CD4-positive, alpha-beta T cell treated with Interleukin-21 for 1 hour (primary cell): ENCODE measurements around the gene HCRT.
"Not testable (repeated sequence)": the region's sequence is repeated elsewhere in the genome, so short reads cannot be mapped to it uniquely, and the experiment has no call there.

Experiments
- DNase-seq: peaks from one replicate; pipeline ENCODE4 v3.0.0-alpha.2; 2020

Gene HCRT

GRCh38 chr17:42179335-42179734, 5.9 kb downstream of the HCRT start:
- no peak for DNase-seq

GRCh38 chr17:42178817-42179216, 6.4 kb downstream of the HCRT start:
- peak; percentile 43 for DNase-seq

GRCh38 chr17:42177684-42178083, 7.6 kb downstream of the HCRT start:
- no peak for DNase-seq

DNA sequence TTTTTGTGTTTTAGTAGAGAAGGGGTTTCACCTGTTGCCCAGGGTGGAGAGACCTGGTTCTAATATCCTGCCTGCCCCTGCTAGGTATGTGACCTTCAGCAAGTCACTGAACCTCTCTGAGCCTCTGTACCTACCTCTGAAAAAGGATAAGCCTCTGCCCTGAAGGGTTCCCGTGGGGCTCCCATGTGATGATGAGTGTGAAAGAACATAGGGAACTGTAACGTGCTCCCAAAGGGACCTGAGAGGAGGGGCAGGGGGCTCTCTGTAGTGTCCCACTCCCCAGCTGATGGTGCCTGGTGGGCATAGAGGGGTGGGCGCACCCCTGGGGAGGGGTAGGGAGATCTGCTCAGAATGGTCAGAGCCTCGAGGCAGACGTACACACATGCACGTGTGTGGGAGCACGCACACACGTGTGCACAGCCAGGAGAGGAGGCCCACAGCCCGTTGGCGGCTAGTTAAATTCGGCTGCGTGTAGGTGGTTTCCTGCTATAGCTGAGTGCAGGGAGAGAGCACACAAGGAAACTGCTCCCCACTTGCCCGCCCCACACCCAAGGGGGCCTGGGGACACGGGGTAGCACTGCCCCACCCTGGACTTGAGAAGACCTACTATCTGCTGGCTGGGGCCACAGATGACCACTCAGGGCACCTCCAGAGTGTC, 11.0 kb downstream of the HCRT start:
- no peak for DNase-seq

DNA sequence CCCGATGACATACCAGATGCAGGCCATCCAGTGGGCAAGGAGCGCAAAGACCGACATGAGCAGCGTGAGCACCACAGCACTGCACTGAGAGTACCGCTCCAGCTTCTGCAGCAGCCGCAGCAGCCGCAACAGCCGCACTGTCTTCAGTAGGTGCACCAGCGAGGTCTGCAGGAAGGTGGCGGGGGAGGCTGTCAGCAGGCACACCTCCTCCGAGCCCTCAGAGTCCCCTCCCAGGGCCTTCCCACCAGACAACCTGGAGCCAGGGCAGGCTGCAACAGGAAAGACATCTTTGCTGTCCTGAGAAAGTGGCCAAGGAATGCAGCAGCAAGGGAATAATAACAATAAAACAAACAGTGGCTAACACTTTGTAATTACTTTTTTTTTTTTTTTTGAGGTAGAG, 13.4 kb downstream of the HCRT start:
- no peak for DNase-seq

- no peak for DNase-seq
Measured at GRCh38 chr17:42169351-42169750, 15.9 kb downstream of the HCRT start.

DNA sequence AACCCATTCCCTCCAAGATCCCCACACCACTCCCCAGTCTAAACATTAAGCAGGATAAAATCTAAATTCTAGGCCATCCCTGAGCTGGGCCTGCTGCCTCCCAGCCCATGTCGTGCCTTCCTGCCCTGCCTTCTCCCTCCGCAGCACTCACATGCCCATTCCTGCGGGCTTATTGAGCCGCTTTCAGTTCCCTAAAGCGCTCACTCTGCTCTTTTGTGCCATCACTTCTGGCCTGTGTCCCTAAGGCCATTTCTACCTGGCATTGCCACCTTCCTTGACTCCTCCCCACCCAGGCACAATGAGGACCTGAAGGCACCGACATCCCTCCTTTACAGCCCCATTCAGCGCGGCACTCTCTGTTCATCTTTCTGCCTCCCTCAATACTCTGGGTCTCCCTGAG, 17.4 kb downstream of the HCRT start:
- DNase-seq = no peak

DNA sequence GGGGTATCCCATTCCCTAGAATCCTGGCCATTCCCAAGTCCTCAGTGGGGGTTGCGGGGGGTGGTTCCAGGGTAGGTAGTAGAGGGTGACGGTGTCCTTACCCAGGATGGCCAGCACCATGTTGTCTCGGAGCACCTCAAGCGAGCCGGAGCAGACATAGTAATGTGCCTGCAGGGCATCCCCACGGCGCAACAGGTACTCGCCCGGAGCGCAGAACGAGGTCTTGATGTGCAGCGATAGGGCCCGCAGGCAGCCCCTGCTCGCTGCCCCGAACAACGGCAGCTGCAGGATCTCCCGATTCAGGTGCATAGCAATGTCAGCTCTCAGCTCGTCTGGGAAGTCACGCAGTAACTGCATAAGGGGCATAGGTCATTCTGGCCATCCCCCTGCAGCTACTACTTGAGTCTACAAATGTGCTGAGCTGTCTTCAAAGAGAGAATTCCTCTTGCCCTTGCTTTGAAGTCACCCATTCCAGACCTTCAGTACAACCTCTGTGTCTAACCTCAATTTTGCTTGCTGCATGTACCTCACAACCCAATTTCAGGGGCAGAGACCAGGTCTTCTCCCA, 19.0 kb downstream of the HCRT start:
- no peak for DNase-seq

GRCh38 chr17:42165751-42166150, 19.5 kb downstream of the HCRT start:
- DNase-seq = no peak

DNA sequence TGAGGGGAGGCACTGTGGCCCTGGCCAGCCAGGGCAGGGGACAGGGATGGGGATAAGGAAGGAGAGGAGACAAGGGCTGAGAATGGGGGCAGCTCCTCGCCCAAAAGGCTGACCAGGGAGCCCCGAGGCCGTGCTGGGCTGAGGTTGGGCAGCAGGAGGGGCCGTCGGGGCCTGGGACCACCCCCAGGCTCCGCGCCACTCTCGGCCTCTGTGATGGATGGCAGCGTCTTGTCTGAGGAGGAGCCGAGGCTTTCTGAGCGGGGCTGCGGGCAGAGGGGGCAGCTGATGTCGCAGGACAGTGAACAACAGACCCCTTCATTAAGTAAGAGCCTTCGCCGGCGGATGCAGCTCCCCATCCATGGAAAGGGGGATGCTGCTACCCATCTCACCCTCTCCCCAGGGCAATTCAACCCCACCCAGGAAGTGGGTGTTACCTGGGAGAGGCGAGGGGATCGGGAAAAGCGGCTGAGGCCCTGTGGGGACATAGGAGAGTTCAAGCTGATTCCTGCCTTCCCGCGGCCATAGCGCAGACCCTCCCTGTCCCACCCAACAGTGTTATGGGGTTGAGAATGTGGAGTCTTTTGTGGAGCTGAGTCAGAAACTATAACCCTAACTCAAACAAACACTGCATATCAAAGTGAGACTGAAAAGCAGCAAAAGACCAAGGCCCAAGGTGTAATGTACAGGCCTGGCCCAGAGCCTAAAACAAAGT, 21.4 kb downstream of the HCRT start:
- DNase-seq = no peak

DNA sequence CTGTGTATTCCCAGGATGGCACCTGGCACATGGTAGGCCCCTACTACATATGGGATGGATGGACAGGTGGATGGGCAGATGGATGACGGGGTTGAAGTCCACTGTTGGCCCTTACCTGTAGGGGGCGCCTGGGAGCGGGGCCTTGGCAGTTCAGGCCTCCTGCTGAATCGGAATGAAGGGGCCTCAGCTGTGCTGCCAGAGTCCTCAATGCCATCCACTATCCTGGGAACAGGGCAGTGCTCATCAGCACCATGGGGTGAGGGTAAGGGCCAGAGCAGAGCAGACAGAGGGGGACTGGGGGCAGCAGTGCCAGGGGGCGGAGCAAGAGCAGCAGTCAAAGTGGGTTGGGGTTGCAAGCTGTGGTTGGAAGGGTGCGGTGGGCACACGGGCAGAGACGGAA, 22.1 kb downstream of the HCRT start:
- DNase-seq = peak; percentile 28

DNA sequence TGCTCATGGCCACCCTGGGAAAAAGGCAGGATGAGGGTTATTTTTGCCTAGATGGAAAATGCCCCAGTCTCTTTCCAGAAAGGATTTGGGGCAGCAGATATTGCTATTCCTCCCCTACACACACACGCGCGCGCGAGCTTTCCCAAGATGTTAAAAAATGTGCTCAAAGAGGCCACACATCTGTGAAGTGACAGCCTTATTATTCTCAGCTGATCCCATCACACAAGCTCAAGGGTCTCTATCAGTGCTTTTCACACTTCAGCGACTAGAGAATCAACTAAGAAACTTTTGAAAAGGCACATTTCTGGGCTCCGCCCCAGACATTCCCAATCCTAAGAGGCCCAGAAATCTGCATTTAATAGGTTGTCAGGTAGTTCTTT, 24.7 kb downstream of the HCRT start:
- DNase-seq = no peak

DNA sequence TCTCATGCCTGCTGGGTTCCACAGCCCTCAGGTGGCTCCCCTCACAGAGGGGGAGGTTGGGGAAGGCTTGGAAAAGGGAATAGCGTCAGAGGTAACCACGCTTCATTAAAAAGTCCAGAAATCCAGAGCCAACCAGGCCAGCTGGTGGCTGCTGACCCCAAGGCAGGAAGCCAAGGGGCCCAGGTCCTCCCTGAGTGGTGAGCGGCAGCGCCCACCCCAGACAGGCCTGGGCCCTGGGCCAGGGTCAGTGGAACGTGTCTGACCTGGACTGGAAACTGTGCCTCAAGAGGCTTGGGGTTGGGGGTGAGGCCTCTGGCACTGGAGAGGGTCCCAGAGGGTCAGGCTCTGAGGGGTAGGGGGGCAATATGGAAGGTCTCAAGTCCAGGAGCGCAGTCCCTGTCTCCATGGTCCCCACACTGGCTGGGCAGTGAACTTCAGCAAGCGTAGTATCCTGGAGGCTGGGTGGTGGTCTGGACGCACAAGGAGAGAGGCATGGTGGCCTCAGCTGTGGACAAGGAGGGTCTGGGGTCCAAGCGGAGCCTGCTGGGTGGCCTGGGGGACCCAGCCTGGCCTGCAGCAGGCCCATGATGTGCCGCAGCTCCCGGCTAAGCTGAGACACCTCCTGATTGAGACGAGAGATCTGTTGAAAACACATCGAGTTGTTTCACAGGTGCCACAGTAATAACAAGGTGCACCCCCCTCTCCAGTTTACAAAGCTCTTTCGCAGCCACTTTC, 25.3 kb downstream of the HCRT start:
- DNase-seq = no peak

DNA sequence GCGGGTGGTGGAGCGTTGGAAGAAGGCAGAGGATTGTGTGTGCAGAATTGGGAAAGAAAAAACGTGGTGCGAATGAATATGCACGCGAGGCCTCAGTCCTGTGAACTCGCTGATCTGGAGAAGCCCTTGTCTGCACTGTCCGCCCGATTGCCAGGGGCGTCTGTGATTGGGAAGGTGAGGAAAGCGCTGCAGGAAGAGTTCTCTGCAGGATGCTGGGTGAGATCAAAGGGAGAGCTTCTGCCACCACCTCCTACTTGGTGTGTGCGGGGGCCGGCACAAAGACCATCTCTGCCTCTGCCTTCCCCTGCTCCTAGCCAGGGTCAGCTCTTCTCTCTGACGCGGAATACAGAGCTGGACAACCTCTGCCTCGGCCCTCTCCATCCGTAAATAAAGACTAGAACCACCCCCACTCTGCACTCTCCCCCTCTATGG, 29.6 kb downstream of the HCRT start:
- DNase-seq = no peak

DNA sequence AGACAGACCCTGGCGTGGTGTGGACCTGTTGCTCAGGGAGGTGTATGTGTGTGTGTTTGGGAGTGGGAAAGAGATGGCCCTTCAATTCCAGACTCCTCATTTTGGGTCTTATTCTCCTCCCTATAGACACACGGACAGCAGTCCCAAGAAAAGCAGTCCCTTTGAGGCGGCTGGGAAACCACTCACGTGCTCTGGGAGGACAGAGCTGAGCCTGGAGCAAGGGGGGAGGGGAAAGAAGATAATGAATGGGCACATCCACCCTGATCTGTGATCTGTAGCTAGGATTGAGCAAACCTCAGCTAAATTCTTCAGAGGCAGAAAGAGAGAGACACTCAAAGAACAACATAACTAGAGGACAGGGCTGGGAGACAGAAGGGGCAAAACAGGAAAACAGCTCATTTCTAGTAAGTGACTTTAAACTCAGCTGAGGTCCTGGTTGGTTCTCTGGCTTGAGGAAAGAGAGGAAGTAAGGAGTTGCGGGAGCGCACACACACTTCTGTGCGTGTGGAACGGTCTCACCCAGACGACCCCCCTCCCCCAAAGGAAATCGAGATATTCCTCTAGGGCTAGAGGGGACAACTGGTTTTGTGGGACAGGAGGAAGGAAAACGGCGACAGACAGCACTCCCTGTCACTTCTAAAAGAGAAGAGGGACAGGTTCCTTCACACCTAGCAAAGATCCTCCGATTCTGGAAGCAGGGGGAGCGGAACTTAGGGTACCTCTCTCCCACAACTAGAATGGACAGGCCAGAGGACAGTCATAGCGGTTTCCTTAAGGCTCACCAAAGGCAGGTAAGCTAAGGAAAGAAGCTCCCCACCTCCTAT, 31.1 kb downstream of the HCRT start:
- DNase-seq = peak; percentile 28

DNA sequence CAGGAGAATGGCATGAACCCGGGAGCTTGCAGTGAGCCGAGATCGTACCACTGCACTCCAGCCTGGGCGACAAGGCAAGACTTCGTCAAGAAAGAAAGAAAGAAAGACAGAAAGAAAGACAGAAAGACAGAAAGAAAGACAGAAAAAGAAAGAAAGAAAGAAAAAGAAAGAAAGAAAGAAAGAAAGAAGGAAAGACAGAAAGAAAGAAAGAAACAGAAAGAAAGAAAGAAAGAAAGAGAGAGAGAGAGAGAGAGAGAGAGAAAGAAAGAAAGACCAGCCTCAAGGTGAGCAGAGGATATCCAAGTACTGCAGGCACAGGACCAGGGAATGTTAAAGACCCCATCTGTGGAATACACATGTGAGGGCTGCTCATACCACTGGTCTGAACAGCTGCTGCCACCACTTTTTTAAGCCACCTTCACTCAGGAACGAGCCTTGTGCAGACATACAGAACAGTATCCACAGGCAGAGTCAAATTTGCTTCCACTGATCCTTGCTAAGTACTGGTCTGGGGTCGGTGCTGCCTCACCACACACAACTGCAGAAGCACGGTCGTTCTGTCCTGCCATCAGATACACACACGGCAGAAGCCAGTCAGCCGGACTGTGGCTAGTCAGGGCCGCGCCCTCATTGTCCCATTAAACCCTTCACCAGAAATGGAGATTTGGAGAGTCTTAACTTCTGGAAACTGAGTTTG, 38.2 kb downstream of the HCRT start:
- DNase-seq = no peak

DNA sequence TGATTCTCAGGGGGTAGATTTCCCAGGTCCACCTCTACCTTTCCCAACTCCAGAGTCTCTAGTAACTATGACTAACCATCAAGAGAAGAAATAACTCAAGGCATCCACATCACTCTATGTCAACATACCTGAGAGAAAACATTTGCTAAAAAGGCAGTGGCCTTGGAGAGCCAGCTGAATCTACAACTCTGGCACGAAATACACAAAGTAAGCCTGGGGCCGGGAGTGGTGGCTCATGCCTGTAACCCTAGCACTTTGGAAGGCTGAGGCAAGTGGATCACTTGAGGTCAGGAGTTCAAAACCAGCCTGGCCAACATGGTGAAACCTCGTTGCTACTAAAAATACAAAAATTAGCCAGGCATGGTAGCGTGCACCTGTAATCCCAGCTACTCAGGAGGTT, 42.1 kb downstream of the HCRT start:
- DNase-seq = not testable (repeated sequence)

DNA sequence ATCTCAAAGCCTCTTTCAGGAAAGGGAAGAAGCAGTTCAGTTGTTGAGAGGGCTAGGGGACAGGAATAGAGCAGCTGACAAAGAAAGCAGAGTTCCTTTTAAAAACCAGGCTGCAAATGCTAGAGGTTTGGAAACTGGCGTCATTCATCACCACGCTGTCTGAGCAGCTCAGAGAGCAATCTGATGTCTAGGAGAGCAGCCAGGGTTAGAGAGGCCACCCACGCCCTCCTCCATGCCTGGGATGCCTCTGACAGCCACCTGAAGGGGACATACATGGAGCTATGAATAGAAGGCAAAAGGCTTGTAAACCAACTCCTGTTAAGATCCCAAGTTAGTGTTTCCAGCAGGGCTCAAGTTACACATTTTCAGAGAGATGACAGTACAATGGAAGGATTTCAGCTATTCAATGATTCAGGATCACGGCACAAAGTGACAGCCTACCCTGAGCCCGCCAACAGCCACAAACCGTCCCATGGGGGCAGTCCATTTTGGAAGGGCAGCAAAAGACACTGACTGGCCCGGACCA, 42.8 kb downstream of the HCRT start:
- DNase-seq = no peak

GRCh38 chr17:42141382-42141781, 43.9 kb downstream of the HCRT start:
- no peak for DNase-seq

GRCh38 chr17:42140690-42141089, 44.6 kb downstream of the HCRT start:
- DNase-seq = not testable (repeated sequence)

DNA sequence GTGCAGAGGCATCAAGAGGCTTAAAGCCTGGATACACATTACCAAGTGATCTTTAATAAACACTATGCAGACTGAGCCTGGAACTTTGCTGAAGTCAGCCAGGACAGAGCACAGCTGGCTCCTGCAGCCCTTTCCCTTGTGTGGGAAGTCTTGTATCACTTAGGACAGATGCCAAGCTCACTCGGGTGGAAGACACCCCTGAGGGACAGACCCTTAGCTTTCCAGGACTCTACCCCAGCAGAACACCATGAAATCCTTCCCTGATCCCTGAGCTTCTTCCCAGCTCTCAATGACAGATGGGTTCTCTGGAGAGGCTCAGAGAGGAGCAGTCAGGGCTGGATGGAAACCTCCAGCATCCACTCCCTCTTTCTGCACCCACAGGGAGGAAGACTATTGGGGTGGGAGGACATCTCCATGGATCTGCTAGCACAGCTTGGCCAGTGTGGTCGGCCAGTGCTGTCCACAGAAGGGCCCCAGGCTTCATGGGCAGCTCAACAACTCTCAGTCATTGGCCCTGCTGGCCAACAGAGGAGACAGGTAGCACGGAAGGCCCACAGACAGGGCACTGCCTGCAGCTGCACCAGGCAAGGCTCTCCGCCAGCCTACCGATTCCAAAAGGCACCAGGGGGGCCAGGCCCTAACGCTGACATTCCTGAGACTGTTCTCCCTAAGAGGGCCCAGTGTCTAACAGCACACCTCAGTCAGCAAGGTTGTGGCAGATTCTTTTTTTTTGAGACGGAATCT, 46.3 kb downstream of the HCRT start:
- no peak for DNase-seq
